Measurements from ENCODE around the gene WSCD1.

WSCD1 gene

GRCh38 chr17:6059406-6059805, 10.8 kb upstream of the WSCD1 start:
- DNase-seq (ENCODE audit: low read depth, low spot score): no peak

- no peak for DNase-seq (ENCODE audit: low read depth, low spot score)
Observed at GRCh38 chr17:6061290-6061689, 8.9 kb upstream of the WSCD1 start.

- DNase-seq (ENCODE audit: low read depth, low spot score): no peak
Observed at GRCh38 chr17:6064868-6065267, 5.3 kb upstream of the WSCD1 start.

GRCh38 chr17:6065351-6065750, 4.8 kb upstream of the WSCD1 start:
- DNase-seq (ENCODE audit: low read depth, low spot score): no peak

GRCh38 chr17:6066183-6066948, 3.8 kb upstream of the WSCD1 start:
- DNase-seq (ENCODE audit: low read depth, low spot score): no peak

GRCh38 chr17:6067060-6067459, 3.1 kb upstream of the WSCD1 start:
- no peak for DNase-seq (ENCODE audit: low read depth, low spot score)

DNA sequence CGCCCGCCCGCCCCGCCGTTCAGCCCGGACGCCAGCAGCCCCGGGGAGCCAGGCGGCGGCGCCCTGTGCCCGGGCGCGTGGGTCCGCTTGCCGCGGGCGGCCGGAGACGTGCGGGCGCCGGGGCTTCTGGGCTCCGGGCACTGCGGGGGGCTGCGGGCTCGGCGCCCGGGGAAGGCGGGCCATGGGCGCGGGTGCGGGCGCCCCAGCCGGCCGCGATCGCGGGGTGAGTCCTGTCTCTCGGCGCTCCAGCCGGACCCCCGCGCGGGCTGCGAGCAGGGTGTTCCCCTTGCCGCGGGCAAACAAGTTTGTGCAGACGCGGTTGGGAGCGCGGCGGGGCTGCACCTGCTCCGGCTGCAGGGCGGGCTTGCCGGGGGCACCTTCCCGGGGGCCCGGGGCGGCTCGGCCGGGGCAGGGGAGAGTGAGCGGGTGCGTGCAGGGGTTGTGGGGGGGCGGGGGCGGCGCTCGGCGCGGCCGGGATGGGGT, 292 bp downstream of the WSCD1 start:
- DNase-seq (ENCODE audit: low read depth, low spot score): no peak

GRCh38 chr17:6070913-6071511, 833 bp downstream of the WSCD1 start:
- DNase-seq (ENCODE audit: low read depth, low spot score): no peak

DNA sequence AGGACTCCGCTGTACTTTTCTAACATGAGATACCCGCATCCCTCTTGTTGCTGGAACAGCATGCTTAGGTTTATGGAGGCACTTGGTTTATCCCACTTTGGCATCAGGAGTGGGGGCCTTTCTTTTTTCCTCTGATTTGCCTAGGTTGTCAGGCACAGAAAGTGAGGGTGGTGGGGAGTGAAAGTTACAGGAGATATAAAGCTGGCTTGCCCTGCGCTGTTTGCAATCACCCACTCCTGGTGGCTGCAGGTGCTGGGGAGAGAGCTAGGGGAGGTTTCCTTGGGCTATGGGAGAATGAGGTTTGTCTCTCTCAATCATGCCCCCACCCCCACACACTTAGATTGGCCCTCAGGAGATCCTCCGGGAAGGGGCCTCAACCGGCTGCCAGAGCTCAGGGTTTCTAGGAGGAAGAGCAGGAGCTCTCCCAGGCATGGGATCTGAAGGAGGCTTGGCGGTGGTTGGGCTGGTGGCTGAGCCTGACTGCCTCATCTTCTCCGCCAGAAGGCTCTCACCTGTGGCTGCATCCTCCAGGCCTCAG, 1.4 kb downstream of the WSCD1 start:
- no peak for DNase-seq (ENCODE audit: low read depth, low spot score)

DNA sequence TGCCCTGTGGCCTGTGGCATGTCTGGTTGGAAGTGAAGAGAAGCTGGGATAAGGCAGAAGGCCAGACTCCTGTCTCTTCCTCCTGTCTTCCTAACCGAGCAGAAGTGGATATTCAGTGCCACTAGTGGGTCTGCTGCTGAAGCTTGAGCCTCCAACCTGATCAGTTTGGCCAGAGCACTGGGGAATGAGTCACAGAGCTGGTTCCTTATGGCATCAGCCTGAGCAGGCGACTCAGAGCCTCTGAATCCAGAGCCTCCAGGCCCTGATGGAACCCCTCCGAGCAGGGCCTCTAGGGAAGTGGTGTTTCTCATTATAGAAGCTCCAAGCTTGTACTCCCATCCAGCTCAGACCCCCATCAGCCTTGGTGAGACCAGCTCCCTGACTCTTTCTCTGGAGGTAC, 2.0 kb downstream of the WSCD1 start:
- no peak for DNase-seq (ENCODE audit: low read depth, low spot score)

GRCh38 chr17:6072611-6073010, 2.4 kb downstream of the WSCD1 start:
- DNase-seq (ENCODE audit: low read depth, low spot score): no peak

- DNase-seq (ENCODE audit: low read depth, low spot score): no peak
Observed at GRCh38 chr17:6073620-6074019, 3.4 kb downstream of the WSCD1 start.

- no peak for DNase-seq (ENCODE audit: low read depth, low spot score)
Observed at GRCh38 chr17:6075050-6075449, 4.9 kb downstream of the WSCD1 start.

DNA sequence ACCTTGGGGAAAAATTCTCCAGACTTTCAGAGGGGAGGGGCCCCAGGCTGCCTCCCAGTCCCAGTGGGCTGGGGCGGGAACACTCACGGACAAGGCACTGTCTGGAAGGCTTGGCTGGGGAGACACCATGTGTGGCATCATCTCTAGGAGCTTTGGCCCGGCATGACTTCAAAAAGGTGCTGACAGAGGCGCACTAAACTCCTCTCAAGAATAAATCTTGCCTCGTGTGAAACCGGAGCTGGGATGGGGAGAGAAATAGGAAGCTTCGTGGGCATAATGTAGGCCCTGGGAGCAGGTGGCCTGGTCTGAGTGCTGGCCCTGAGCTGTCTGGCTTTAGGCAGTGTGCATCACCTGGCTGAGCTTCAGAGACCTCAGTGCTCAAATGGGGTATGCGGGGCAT, 5.7 kb downstream of the WSCD1 start:
- no peak for DNase-seq (ENCODE audit: low read depth, low spot score)

GRCh38 chr17:6077752-6078151, 7.6 kb downstream of the WSCD1 start:
- no peak for DNase-seq (ENCODE audit: low read depth, low spot score)

GRCh38 chr17:6078458-6078871, 8.3 kb downstream of the WSCD1 start:
- no peak for DNase-seq (ENCODE audit: low read depth, low spot score)

GRCh38 chr17:6079155-6079888, 9.1 kb downstream of the WSCD1 start:
- no peak for DNase-seq (ENCODE audit: low read depth, low spot score)

DNA sequence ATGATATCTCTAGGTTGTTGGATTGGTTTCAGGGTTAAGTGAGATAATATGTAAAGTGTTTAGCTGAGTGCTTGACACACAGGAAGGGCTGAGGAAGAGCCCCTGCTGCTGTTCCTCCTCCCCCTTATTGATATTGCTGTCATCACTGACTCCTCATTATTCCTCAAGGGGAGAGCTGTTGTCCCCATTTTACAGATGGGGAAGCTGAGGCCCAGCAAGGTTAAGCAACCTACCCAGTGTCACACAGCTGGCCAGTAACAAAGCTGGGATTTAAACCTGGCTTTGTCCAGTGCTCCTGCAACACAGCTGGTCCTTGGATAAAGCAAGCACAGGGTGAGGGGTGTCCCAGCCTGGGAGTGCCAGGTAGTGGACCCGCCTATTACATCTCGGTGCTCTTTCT, 9.8 kb downstream of the WSCD1 start:
- DNase-seq (ENCODE audit: low read depth, low spot score): no peak

GRCh38 chr17:6080711-6081430, 10.7 kb downstream of the WSCD1 start:
- no peak for DNase-seq (ENCODE audit: low read depth, low spot score)

DNA sequence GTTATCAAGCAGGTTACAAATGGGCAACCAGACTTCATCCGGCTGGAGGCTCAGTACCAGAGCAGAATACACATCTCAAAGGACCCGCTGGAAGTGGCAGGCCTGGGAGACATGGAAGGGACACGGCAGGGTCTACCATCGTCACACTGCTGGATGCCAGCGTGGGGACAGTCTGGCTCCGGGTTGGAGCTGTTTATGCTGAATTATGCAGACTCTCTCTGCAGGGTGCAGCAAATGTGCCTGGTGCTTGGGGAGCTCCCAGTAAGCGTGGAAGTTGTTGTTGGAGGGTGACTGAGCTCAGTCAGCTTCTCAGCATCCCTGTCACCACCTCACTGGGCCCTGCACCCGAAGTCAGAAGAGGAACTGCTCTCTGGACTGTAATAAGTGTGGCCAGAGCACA, 12.2 kb downstream of the WSCD1 start:
- DNase-seq (ENCODE audit: low read depth, low spot score): no peak

DNA sequence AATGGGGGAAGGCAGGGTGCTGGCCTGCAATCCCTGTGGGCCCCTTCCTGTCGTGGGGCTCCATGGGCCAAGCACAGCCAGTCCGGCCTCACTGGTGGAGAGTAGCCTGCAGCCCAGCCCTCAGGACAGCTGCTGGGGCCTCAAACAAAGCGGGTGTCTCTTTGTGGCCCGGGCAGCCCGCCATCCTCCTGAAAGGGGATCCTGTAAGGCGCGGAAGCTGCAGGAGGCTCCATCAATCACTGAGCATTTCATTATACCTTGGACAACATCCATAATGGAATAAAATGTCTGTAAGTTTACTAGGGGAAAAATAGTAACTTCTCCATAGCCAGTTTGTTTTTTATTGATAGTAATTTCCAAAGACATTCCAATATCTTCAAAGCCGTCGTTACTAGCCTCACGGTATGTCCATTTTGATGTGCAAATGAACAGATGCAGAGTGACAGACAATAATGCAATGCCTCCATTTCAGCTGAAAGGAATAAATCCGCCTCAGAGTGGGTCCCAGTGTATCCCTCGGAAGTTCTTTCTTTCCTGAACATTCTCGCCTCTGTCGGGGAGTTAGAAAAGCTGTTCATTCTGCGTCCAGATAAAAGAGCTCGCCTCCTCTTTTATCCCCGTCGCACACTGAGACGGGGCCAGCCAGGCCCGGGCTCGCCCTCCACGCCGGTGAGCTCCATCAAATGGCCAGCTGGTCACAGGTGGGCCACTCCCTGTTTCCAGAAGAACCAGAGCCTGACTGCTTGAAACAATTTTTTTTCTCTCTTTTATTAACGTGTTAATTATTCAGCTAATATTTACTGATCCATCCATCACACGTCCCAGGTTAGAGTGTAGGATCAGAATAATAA, 14.4 kb downstream of the WSCD1 start:
- no peak for DNase-seq (ENCODE audit: low read depth, low spot score)

All from smooth muscle cell of the brain vasculature (primary cell).